ENCODE data around the gene THAP7.

- TF ChIP-seq ATF7 (IDR thresholded peaks at IDR 0.05) (no peak), ATF7 (CRISPR knock-in tag; IDR thresholded peaks at IDR 0.05) (no peak), ZNF337 (CRISPR knock-in tag; IDR thresholded peaks at IDR 0.05; ENCODE audit: borderline replicate concordance, low read depth) (no peak), CTCF (CRISPR knock-in tag; IDR thresholded peaks at IDR 0.05) (no peak), EZH2 (conservative IDR thresholded peaks at IDR 0.05; ENCODE audit: low read depth, low read length) (no peak), EP300 (IDR thresholded peaks at IDR 0.05; ENCODE audit: low read depth in 2 of 2, low read length in 2 of 2) (peak in 1 of 2 experiments; percentile 8; a peak in 1 of 4 replicates), EP300 (CRISPR knock-in tag; IDR thresholded peaks at IDR 0.05; ENCODE audit: borderline replicate concordance) (no peak), ZNF143 (CRISPR knock-in tag; IDR thresholded peaks at IDR 0.05) (no peak), SIN3A (IDR thresholded peaks at IDR 0.05; ENCODE audit: borderline replicate concordance, low read depth, low read length) (no peak), SMAD3 (CRISPR knock-in tag; IDR thresholded peaks at IDR 0.05) (no peak), SRF (IDR thresholded peaks at IDR 0.05; ENCODE audit: low read depth, low read length) (no peak), ETS1 (CRISPR knock-in tag; IDR thresholded peaks at IDR 0.05) (no peak), TAF1 (CRISPR knock-in tag; IDR thresholded peaks at IDR 0.05) (no peak; the same call in 1 of the 2 replicates), KAT2B (IDR thresholded peaks at IDR 0.05; ENCODE audit: borderline replicate concordance, low read depth, low read length) (no peak)
- TF ChIP-seq, protein P1, sequence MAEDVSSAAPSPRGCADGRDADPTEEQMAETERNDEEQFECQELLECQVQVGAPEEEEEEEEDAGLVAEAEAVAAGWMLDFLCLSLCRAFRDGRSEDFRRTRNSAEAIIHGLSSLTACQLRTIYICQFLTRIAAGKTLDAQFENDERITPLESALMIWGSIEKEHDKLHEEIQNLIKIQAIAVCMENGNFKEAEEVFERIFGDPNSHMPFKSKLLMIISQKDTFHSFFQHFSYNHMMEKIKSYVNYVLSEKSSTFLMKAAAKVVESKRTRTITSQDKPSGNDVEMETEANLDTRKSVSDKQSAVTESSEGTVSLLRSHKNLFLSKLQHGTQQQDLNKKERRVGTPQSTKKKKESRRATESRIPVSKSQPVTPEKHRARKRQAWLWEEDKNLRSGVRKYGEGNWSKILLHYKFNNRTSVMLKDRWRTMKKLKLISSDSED (CRISPR knock-in tag; IDR thresholded peaks at IDR 0.05) = no peak
Measured at GRCh38 chr22:21014726-21015465, 13.0 kb upstream of the THAP7 start, which contains the start of gene P2RX6.
